RKO (cell line): ENCODE results near the gene TMF1.

ENCODE experiments used
- DNase-seq: peaks from one replicate; pipeline ENCODE4 v3.0.0-alpha.2; 2016; ENCODE audit warnings: low spot score

The TMF1 gene

DNA sequence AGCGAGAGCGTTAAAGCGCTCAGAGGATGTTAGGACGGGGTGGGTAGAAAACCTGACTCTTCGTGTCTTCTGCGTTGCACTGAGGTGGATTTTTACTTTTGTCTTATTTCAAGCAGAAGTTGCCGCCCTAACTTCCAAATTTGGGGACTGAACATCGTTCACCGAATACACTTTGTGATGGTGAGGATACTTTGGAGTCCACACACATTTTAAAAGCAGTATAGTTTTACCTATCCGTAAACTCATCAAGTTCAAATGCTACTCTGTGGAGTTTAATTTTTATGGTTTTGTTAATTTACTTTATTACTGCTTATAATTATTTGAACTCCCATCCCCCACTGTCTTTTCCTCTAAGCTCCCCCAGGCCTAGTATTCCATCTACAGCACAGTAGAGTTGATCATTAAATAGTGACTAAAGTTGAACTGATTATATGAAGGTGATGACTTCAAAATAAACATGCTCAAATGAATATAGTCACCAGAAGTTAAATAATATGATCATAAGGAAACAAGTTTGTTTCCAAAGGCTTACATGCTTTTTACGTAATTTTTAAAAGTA lies 38.0 kb downstream of the TMF1 start:
- DNase-seq: peak; percentile 51

DNA sequence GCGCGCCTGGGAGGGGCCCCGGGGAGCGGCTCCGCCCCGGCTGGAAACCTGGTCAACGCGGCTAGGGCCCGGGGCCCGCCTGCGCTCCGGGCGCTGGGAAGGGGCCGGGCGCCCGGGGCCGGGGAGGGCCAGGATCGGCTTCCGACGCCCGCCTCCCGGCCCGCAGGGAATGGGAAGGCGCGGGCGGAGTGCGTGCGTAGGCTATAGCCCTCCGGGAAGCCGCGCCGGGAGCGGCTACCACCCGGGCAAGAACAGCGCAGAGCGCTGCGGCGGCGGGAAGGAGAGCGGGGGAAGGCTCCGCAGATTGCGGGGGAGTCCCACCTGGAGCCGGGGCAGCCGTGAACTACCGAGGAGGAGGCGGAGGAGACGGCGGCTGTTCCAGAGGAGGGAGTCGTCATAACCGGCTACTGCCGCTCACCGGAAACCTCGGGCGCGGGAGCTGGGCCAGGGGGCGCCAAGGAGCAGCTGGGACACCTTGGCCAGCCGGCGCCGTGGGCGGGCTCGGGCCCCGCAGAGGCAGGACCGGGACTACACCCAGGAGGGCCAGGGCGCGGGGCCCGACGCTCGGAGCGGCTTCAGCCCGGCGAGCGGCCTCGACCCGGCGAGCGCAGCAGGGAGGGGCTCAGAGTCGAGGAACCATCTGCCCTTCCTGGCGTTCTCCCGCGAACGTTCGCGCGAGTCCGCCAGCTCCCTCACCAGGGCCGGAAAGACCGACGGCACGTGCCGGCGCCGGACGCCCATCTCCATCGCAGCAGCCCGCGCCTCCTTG lies 38.7 kb downstream of the TMF1 start, which contains the start of gene EOGT:
Gene EOGT (minus strand): TSS at position 432 of the 769 bp plus-strand sequence. CDS start 3,838 bp downstream, outside the sequence.
- peak; percentile 87 for DNase-seq

DNA sequence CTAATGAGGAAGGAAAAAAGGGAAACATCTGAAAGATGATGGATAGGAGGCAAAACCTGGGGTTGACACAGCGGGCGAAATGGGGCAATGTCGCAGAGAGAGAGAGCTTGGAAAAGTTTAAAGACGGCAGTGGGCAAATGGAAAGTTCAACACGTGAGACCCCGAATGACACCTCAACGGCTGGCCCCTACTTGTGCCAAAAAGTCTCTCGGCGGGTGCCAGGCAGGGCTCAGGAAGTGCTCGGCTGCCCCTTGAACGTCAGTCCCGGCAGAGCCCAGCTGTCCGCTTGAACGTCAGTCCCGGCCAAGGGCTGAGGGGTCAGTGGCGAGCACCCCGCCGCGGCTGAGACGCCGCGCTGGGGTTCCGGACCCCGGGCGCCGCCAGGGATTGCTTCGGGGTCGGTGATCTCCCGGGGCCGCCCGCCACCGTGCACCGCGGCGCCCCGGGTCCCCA lies 39.3 kb downstream of the TMF1 start:
- peak; percentile 73 for DNase-seq

DNA sequence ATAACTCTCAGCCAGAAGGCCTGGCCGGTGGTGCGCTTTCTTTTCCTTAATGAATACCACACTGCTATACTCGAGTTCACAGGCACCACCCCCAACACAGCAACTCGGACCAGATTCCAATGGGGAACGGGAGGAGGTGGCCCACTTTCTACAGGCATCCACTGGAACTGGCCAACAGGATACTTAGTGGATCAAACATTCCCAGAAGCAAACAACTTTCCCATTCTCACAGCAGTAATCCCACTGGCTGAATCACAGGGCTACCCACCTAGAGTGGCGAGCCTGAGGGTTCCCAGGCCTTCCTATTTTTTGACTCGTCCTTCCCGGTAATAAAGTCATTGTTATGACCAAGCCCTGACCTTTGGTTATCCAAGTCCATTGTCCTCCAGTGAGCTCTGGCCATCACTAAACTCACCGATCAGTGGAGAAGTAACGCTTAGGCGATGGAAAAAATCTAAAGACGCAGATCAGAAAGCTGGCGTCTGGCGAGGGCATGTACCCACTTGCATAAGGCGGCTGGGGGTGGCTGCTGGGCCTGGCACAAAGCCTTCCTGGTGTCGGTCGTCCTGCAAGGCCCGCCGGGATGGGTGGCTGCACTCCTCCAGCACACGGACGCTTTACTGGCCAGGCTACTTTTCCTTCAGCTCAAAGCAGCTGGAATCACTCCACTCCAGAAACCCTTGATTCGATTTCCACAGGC lies 39.9 kb downstream of the TMF1 start:
- peak; percentile 46 for DNase-seq

DNA sequence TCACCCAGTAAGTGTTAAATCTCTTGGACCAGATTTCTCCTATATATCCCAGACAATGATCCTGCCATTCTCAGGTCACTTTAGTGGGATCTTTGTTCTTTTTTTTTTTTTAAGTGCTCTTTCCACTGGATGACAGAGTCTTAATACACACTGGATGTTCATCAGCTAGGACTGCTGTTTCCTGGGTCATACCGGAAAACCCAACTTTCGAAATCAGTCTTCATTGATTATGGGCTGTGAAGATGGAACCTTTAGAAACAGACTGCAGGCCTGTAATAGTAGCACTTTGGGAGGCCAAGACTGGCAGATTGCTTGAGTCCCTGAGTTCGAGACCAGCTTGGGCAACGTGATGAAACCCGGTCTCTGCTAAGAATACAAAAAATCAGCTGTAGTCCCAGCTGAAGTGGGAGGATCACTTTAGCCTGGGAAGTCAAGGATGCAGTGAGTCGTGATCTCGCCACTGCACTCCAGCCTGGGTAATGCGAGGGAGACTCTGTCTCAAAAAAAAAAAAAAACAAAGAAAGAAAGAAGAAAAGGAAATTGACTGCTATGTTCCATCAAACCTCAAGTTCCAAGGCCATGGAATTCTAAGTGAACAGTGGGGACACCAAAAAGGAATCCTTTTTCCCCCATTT lies 40.9 kb downstream of the TMF1 start:
- no peak for DNase-seq

DNA sequence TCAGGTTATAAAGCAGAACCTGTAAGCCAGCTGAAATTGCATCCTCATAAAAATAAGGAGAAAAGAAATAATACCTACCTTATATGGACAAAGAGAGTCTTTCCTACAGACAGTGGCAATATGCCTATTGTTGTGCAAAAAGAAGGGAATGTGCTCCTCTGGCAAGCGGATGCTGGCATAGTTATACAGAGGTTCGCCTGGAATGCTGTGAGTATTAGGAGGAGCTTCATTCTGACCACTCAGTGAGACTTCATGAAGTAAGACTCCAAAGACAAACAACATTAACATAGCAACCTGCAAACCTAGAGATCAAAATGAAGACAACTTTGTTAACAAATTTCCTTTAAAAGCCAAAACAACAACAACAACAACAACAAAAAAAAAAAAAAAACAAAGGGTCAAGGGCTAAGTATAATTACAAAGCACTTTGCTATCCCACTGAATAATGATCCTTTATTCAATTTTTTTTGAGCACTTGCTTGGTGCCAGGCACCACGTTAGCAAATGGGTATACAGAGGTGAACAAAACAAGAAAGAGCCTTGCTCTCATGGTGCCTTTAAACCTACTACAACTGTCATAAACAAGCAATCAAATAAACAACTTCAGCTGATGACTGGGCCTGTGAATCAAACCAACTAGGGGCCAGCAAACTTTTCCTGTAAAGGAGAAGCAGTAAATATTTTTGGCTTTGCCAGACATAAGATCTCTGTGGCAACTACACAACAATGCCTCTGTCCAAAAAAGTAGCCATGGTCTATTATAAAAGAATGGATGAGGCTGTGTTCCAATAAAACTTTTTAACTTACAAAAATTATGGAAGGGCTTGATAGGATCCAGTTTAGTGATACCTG lies 42.3 kb downstream of the TMF1 start:
- no peak for DNase-seq

DNA sequence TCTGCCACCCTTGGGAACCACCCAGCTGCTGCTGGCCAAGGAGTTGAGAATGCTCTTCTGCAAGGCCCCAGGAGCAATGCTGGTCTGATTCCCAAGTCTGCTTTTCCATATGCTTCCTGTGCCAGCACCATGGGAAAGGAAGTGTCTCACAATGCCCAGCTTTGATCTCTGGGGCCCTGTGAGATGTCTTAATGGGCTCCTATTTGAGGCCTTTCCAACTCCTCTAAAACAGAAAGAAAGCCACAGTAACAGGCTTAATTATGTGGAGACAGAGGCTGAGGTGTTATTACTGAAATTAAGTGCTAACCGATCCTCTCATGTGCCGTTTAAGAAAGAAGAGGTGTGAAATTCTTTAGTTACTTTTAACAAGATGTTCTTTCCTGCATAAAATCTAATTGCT lies 43.2 kb downstream of the TMF1 start:
- DNase-seq: no peak

DNA sequence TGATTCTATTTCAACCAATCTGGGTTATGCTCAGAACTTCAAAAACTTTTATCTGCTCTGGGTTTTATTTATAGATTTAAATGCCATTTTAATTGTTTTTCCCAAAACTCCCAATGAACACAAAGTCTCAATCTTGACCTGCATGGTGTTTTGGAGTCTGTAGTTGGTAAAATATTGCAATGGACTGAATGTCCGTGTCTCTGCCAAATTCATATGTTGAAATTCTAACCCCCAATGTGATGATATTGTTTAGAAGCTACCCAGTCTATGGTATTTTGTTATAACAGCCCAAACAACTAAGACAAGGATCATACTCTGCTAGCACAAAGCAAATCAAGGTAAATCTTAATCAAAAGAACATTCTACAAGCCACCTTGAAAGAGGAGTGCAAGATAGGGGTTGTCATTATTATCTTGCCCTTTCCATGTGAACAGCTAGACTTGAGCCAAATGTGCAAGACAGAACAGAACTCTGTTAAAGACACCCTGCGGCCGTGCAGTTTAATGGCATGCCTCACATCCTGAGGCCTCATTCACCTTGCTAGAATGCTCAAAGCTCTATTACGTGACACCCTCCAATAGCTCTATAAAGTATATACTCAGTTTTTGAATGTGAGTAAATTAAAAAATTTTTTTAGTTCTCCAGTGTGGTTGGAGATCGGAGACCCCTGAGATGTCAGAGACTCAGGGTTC lies 46.2 kb downstream of the TMF1 start:
- no peak for DNase-seq

DNA sequence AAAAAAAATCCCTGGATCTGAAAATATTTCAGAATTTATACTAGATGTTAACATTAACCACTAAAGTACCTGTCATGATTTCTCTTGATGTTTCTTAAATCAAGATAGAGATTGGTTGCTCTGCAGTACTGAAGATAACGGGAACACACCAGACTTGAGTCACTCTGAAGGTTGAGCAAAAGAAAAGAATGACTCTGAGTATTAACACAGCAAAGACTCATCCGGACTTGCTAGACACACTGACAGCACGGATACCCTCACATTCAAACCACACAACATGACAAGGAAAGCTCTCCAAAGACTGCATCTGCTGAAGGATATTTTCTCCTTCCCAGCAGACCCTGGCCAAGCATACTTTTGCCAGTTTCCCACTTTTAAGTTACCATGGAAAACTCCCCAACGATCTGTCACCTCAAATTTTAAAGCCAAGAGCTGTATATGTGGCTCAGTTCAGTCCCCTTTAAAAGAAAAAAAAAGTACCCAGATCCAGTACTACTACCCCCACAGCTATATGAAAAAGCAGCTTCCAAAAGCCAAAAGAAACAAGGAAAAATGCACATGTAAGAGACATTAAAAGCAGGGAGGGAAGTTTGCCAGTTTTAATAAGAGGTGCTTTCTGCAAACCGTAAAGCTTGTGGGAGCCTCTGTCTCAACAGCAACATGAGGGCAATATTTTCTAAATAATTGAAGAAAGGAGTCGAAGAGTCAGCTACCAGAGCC lies 46.9 kb downstream of the TMF1 start:
- no peak for DNase-seq

DNA sequence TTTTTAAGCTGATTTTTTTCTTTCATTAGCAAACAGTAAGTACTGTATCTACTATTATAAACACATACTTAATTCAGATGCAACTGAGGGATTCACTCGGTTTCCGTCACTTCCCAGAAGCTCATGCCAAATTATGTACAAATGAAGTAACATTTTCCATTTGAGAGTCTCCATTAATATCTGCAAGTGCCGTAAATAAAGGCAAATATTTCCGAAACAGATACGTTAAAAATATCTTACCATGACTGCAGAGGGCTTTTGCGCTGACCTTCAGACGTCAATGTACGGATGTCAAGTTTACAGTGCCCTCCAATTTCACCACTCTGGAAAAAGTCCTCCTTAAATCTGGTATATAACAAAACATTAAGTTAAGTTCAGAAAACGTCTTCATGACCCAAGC lies 48.0 kb downstream of the TMF1 start:
- DNase-seq: no peak

DNA sequence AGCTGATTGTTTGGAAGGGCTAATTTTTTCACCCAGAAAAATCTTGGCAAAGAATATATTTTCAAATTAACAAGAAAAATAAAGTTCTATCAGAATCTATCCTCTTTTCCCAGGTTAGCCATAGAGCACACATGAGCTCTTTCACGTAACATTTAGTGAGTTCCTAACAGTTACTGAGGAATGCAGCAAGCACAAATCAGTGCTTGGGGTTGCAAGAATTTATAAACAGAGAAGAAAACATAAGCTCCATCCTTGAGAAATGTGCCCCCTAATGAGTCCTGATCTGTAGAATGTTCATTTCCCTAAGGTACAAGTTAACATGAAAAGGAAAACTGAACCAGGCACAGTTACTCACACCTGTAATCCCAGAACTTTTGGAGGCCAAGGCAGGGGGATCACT lies 52.5 kb downstream of the TMF1 start:
- no peak for DNase-seq

DNA sequence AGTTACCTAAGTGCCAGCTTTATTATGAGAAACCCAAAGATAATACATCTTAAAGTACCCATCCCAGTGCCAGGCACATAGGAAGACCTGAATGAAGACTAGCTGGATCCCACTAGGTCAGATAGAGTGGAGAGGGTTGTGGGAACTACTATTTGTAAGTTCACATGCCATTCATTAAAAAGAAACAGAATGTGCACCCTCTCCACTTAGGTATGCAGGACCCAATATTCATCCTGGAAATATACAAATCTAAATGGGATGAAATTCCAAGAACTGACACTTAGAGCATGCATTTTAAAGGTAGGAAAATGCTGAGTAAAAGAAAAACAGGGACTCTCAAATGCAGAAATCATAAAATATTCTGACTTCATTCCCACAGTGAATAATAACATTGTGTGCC lies 53.0 kb downstream of the TMF1 start:
- no peak for DNase-seq

DNA sequence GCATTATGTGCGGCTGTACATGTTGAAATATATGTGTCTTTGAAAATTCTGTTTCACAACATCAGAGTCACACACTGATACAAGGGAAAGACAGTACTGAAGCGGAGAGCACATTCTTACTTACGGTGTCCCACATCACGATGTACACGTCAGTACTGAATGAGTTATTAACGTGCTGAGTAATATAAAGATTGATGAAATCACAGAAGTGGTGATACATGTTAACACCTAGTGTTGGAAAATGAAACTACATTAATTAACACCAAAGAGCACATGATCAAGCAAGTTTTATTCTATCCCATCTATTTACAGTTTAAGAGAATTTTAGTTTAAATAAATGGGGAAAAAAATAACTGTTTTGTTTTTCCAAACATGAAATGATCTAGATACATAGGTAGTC lies 54.2 kb downstream of the TMF1 start:
- DNase-seq: peak; percentile 55

DNA sequence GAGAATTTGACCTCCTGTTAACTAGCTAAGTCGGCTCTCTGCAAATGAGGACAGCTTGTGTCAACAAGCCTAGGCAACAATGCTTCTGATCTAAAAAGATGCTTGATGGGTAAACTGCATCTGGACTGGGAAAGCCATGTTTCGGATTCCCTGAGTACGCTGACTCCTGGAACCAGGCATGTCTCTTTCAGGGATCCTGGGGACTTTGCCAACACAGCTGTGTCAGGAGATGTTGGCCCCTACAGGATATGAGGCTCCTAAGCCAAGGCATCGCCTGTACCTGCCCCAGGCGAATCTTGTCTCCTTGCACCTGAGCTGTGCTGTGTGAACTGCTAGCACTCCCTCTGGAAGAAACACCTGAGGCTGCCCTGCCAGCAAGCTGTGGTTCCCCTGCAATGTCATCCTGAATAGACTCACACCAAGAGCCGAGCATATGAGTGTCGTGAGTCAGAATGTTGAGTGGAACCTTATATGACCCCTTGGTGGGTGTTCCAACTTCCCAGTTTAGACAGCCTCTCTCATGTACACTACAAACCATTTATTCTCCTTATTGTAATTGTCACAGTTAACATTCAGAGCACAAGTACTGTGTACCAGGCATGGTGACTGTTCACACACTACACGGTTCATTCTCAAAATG lies 55.7 kb downstream of the TMF1 start:
- no peak for DNase-seq

DNA sequence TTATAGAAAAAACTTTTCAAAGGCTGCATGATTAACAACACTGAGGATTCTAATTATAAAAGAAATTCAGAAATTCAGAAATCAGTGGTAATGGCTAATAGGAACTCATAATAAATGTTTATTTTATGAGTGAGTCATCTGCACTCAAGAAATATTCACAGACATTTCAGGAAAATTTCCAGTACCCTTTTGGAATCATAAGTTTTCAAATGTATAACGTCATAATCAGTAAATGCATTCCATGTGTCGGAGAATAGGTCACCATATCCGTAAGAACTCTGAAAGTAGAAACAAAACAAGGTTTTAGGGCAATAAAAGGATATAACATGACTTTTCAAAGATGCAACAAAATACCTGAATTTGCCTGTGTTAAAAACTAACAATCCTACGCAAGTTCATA lies 63.4 kb downstream of the TMF1 start:
- DNase-seq: no peak

DNA sequence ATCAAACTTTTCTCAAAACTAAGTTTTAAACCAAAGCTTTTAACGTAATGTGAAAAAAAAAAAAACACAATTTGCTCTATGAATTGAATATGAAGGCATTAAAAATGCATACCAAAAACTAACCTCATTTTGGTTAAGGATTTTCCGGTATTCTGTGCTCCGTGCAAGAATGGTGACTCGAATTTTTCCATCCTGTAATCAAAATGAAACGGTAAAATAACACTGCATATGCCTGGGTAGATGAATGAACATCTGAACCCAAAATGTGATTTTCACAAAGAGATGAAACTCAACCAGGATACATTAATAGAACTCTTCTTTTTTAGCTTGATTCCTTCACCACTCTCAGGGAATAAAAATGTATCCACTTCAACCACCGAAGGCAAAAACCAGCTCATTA lies 64.8 kb downstream of the TMF1 start:
- DNase-seq: no peak

DNA sequence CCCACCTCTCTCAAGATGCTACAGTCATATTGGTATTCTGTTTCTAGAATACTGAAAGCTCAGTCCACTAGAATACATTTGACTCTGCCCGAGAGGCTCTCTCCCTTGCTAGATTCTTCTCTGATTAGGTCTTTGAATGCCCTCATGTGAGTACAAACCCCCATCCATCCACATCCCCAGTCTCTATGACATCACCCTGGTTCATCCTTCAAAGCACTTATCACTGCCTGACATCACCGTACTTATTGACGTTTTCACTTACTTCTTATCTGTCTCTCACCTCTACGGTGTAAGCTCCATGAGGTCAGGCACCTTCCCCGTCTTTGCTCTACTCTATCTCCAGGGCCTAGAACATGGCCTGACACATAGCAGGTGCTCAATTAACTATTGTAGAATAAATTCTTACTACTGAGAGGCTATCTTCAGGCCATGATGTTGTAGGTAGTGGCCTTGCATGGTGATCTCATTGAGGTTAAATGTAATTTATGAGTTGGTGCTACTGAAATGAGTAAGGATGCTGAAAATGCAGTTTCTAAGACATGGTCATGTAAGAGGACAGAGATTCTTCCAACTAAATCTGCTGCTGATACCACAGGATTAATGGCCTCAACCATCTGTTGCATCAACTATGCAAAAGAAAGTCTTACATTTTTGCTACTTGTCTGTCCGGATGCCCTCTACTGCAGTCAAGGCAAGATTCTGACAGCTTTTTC lies 65.5 kb downstream of the TMF1 start:
- no peak for DNase-seq

DNA sequence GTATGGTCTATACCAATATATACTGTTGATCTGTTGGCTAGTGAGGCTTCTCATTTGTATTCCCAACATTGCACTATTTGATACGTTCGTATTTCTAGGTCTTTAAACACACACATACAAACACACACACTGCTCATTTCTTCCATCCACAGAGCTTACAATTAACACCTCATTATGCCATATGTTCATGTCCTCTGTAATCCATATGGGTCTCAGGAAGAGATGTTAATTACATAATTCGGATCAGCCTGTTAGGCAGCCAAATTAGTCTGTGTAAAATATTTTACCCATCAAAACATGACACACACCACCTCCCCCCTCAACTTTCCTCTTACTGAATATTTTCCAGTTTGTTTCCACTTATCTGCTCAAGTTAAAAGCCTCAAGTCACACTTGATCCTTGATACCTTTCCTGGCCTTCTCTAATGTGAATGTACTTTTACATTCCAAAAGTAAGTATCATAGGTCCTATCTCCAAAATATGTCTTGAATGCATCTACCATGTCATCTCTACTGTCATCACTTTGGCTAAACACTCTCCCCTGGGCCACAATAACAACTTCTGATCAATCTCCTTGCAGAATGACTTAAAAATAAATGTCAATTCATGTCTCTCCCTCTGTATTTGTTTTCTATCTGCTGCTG lies 66.9 kb downstream of the TMF1 start:
- no peak for DNase-seq

DNA sequence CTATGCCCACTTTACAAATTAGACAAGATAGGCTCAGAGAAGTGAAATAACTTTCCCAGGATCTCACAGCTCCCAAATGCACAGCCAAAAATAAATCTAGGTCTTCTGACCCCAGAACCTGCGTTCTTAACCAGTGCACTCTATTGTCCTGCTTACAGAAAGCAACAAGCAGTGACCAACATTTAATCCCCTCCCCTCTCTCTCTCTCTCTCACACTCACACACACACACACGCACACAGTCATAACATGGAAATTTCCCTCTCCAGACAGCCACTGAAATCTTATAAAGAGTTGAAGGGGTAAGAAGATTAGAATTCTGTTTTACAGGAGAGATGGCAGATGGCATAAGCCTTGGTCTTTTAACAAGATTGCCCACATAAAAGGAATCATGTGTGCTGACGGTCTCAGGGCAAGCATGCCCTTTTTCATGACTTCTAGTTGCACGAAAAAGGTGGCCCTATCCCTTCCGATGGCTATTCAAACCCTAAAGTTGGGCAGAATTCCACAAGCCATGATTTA lies 68.1 kb downstream of the TMF1 start:
- no peak for DNase-seq
